NCI-H510A (cell line): ENCODE measurements around the gene CPEB4.

ENCODE experiments used
- DNase-seq: peaks from one replicate; lab custom pipeline; 2025; lab: John Stamatoyannopoulos, UW

Gene CPEB4

GRCh38 chr5:173973616-173973969 lies 85.4 kb downstream of the CPEB4 start:
- peak; percentile 28 for DNase-seq

DNA sequence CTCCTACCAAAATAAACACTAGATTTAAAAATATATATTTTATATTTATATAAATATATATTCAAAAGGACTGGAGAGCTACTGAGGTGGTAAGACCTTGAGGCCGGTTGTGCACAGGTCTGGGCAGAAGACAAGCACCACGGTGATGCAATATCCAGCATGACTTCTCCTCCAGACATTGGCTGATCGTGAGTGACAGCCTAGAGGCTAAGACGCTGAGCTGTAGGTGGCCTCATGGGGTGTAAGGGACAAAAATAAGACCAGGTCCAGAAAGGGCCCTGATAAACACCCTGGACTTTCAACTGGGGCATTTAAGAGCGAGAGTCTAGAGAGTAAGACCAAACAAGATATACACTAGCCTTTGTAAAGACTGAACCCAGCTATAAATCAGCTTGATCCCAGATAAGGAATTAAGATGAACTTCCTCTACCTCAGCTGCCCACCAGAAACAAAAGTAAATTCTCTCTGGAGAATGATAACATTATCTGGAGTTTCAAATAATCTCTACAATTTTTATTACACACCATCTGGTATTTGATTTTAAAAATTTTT lies 86.6 kb downstream of the CPEB4 start:
- DNase-seq = no peak

- DNase-seq = no peak
These were observed 93.1 kb downstream of the CPEB4 start for GRCh38 chr5:173981185-173981761.

GRCh38 chr5:173984218-173984617 lies 96.1 kb downstream of the CPEB4 start:
- no peak for DNase-seq

GRCh38 chr5:173988554-173989431 lies 100.6 kb downstream of the CPEB4 start, which contains the start of gene C5orf47:
TSS of gene C5orf47 (plus strand) at chr5:173989170. CDS start at chr5:173989264, 94 bp downstream.
- no peak for DNase-seq

DNA sequence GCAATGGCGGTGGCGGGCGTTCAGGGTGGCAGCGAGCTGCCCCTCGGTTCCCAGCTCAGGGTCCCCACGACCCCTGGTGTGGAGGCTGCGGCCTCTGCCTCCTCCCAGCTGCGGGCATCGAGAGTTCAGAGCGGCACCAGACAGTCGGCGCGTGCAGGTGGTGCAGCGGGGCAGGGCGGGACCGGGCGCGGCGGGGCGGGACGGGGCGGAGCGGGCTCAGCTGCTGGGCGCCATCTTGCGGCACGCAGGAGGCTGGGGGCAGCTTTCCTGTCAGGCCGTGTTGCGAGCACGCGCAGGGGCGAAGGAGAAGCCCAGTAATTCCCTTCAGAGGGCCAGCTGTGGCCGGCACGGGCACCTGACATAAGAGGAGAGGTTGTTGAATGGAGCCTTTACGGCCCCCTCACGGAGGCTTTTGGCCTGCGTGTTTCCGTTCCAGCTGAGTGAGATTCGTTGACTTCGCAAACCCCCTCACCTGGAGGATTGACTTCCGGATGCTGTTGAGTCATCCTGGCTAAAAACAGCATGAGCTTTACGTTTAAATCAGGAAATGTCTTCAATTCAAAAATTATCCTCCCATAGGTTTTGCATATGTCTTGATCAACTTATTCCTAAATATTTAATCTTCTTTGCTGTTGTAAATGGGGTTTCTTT lies 101.4 kb downstream of the CPEB4 start:
- no peak for DNase-seq

DNA sequence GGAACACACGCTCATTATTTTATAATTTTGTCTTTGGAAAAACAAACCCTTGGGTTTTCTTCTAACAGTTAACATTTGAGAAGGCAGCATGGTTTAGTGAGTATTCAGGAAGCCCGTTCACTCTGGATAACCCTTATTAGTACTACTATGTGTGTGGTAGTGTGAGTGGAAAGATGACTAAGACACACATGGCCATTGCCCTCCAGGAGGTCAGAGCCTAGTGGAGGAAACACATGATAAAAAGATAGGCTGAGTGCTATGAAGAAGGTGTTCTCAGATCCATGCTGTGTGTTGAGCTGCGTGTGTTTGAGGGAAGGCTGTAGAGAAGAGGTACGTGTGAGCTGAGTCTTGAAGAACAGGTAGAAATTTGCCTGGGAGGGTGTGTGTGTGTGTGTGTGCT lies 109.2 kb downstream of the CPEB4 start:
- no peak for DNase-seq

DNA sequence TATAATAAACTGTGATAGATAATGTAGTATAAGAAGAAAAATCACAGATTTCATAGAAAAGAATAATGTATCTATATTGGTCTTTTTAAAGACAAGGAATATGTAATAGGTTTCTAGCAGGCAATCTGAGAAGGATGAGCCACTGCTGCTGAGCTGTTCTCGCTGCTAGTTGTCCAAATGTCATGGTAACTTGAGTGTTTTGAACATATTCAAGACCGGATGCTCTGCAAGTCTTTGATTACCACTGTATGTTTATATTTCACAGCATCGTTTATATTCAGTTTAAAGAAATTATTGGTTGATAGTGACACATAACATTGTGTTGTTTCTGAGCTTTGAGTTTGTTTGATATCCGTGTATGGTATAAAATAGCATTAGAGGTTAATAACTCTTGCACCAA lies 110.4 kb downstream of the CPEB4 start:
- no peak for DNase-seq

GRCh38 chr5:174000076-174000475 lies 111.9 kb downstream of the CPEB4 start:
- no peak for DNase-seq

DNA sequence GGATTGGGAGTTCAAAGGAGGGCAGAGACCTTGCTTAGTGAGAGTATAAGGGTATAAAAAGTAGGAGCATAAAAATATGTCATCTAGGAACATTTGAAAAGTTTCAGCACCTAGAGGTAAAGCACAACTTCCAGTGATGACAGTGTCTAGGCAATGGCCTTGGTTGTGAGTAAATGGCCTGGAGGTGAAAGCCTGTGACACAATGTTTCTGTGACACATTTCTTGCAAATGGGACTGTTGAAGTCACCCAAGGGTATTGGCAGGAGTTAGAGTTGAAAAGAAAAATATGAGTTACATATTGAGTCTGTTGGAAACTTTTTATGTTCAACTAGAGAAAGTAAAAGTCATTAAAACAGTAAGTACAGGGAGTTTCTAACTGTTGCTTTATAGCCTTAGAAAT lies 115.6 kb downstream of the CPEB4 start:
- no peak for DNase-seq

- no peak for DNase-seq
These were observed 120.8 kb downstream of the CPEB4 start for GRCh38 chr5:174008922-174009321.

DNA sequence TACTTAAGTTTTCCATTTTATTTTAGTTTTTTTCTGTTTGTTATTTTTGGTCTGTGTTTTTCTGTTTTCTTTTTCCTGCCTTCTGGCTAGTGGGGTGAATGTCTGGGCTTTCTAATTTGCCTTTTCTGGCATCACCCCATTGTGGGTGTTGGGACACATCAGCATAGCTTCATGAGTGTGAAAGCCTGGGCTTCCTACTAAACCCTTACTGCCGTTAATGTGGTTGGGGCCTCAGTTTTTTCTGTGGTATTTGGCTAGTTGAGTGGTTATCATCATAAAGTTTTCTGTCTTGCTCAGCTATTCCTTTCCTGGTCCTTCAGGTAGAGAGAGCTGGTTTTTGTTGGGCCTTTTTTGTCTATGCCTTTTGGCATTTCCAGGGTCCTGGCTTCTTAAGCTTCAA lies 122.2 kb downstream of the CPEB4 start:
- DNase-seq = no peak

DNA sequence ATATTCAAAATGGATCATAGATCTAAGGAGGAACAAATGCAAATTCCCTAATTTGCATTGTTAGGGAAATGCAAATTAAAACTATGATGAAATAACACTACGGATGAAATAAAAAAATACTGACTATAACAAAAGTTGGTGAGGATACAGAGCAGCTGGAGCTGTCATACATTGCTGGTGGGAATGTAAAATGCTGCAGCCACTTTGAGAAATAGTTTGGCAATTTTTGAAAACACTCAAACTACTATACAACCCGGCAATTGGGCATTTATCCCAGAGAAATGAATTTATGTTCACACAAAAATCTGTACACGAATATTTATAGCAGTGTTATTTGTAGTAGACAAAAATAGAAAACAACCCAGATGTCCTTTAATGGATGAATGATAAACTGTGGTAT lies 123.3 kb downstream of the CPEB4 start:
- DNase-seq = no peak
